Lower lobe of right lung (tissue), 2 donors: ENCODE measurements around the gene FBXW4. TPM values are rescaled to one million over a fixed set of nuclear protein-coding genes. Genes with fewer than 3 reads are reported as not detected.

Experiments used
- ATAC-seq, 2 donors: fragments of 200-7000 bp; cut with Tn5 transposase; one replicate each; pipeline ENCODE4 v1.9.1; 2020 to 2022; ENCODE audit warnings: mild to moderate bottlenecking in 2 of 2, moderate library complexity in 2 of 2
- DNase-seq: peaks from one replicate; pipeline ENCODE4 v3.0.0-alpha.2; 2020
- H3K27ac ChIP-seq: fragments of 200-600 bp; one replicate; pipeline ENCODE4 v1.8.0; 2022
- H3K27me3 ChIP-seq: fragments of 200-600 bp; one replicate; pipeline ENCODE4 v1.8.0; 2022; ENCODE audit warnings: low read depth
- H3K36me3 ChIP-seq: fragments of 200-600 bp; one replicate; pipeline ENCODE4 v1.8.0; 2022; ENCODE audit warnings: mild to moderate bottlenecking
- H3K4me1 ChIP-seq: fragments of 200-600 bp; one replicate; pipeline ENCODE4 v1.8.0; 2022
- H3K4me3 ChIP-seq: fragments of 200-600 bp; one replicate; pipeline ENCODE4 v1.8.0; 2022; ENCODE audit warnings: mild to moderate bottlenecking
- H3K9me3 ChIP-seq: fragments of 200-600 bp; one replicate; pipeline ENCODE4 v1.8.0; 2022
- intact Hi-C: fragments of 100-400 bp; cut with DNase I; formaldehyde crosslinking; loops from one replicate; pipeline ENCODE4 v1.11.0; 2022
- total RNA-seq: library from RNA; stranded (reverse); fragmentation: NEBNext Ultra II Directional; extraction: Animal tissue kit (Norgen Biotek cat#: 25700); gene quantifications from one replicate; pipeline ENCODE4 v1.2.1, GENCODE V29; 2021
- TF ChIP-seq, protein P1 (sequence below): fragments of 200-600 bp; IDR thresholded peaks from one replicate; pipeline ENCODE4 v1.8.0; 2022; ENCODE audit warnings: antibody characterized with exemption, mild to moderate bottlenecking
- donor health status: DM: no; HTN: yes; CAD: no; lungs with severe emphysema.

FBXW4 gene
- total RNA-seq, 1 donor from 2014 or later, result 88.6 TPM

DNA sequence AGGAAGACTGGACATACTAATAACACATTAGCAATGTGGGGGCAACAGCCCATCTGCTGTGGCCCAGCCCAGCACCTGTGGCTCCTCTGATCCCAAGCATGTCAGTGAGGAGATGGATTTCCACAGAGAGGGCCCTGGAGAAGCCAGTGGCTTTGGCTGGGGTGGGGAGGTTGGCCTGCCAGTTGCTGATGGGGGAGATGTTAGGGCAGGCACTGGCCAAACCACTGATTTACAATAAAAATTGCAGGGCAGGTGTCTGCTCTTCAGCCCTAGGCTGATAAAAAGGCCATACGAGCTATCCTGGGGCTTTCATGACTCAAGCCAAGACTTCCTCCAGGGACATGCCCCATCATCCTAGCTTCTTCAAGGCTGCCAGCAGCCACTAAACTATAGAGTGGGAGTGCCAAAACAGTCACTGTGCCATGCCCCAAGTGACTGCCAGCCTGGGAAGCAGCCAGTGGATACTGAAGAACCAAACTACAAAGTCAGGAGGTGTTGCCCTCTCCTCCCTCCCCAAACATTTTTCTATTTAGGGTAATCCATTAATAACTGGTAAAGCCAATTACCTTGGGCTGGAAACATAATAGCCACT, 69.1 kb downstream of the FBXW4 start:
- DNase-seq (no peak), ATAC-seq (no peak)
- intact Hi-C loops, result no loop called here
- Histone ChIP-seq H3K4me3 (no peak overlapping the region), H3K27me3 (no peaks in the 10 kb centered on the region), H3K4me1 (no peaks in the 10 kb centered on the region), H3K27ac (no peak overlapping the region), H3K36me3 (peaks cover 46% of the 10 kb centered on the region), H3K9me3 (no peaks in the 10 kb centered on the region)
- TF ChIP-seq, protein P1, sequence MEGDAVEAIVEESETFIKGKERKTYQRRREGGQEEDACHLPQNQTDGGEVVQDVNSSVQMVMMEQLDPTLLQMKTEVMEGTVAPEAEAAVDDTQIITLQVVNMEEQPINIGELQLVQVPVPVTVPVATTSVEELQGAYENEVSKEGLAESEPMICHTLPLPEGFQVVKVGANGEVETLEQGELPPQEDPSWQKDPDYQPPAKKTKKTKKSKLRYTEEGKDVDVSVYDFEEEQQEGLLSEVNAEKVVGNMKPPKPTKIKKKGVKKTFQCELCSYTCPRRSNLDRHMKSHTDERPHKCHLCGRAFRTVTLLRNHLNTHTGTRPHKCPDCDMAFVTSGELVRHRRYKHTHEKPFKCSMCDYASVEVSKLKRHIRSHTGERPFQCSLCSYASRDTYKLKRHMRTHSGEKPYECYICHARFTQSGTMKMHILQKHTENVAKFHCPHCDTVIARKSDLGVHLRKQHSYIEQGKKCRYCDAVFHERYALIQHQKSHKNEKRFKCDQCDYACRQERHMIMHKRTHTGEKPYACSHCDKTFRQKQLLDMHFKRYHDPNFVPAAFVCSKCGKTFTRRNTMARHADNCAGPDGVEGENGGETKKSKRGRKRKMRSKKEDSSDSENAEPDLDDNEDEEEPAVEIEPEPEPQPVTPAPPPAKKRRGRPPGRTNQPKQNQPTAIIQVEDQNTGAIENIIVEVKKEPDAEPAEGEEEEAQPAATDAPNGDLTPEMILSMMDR, result no peak

GRCh38 chr10:101624526-101625102, 70.4 kb downstream of the FBXW4 start:
- intact Hi-C loops, result no loop called here
- ATAC-seq (no peak), DNase-seq (no peak)
- Histone ChIP-seq H3K27me3 (no peaks in the 10 kb centered on the region), H3K4me3 (no peak overlapping the region), H3K27ac (no peak overlapping the region), H3K36me3 (peaks cover 58% of the 10 kb centered on the region), H3K9me3 (no peaks in the 10 kb centered on the region), H3K4me1 (no peaks in the 10 kb centered on the region)
- TF ChIP-seq, protein P1, result no peak

GRCh38 chr10:101623528-101623927, 71.4 kb downstream of the FBXW4 start:
- TF ChIP-seq, protein P1, result no peak
- peaks cover 61% of the 10 kb centered on the region for H3K36me3 ChIP-seq
- H3K4me1 ChIP-seq, result no peaks in the 10 kb centered on the region
- intact Hi-C loops, result no loop called here
- DNase-seq, result no peak
- no peak for ATAC-seq
- H3K27me3 ChIP-seq, result no peaks in the 10 kb centered on the region
- H3K4me3 ChIP-seq, result no peak overlapping the region
- H3K9me3 ChIP-seq, result no peaks in the 10 kb centered on the region
- no peak overlapping the region for H3K27ac ChIP-seq

- intact Hi-C loops, result no loop called here
- H3K36me3 ChIP-seq, result peaks cover 84% of the 10 kb centered on the region
- no peak for DNase-seq
- H3K27ac ChIP-seq, result no peak overlapping the region
- no peaks in the 10 kb centered on the region for H3K4me1 ChIP-seq
- ATAC-seq, result no peak
- H3K4me3 ChIP-seq, result no peak overlapping the region
- no peaks in the 10 kb centered on the region for H3K27me3 ChIP-seq
- H3K9me3 ChIP-seq, result no peaks in the 10 kb centered on the region
- TF ChIP-seq, protein P1, result no peak
Measured at GRCh38 chr10:101619983-101620382, 75.0 kb downstream of the FBXW4 start.

GRCh38 chr10:101618871-101619270, 76.1 kb downstream of the FBXW4 start:
- no peak overlapping the region for H3K27ac ChIP-seq
- peaks cover 73% of the 10 kb centered on the region for H3K36me3 ChIP-seq
- H3K4me3 ChIP-seq, result no peak overlapping the region
- no peaks in the 10 kb centered on the region for H3K4me1 ChIP-seq
- TF ChIP-seq, protein P1, result no peak
- no peaks in the 10 kb centered on the region for H3K9me3 ChIP-seq
- H3K27me3 ChIP-seq, result no peaks in the 10 kb centered on the region
- intact Hi-C loops, result no loop called here
- ATAC-seq (no peak), DNase-seq (no peak)
